GM10266 (cell line): ENCODE data around the gene SLC25A51.

Experiments used
- DNase-seq: peaks from one replicate; pipeline ENCODE4 v3.0.0; 2012; ENCODE audit errors: extremely low spot score
- CTCF ChIP-seq: IDR thresholded peaks from 2 replicates; pipeline ENCODE4 v1.5.1; 2012; ENCODE audit warnings: mild to moderate bottlenecking, low read depth; ENCODE audit not compliant: control insufficient read depth, insufficient read depth; ENCODE audit errors: missing control alignments

Gene SLC25A51

GRCh38 chr9:37927132-37927531, 23.2 kb upstream of the SLC25A51 start:
- TF ChIP-seq CTCF: no peak
- DNase-seq: no peak

GRCh38 chr9:37926737-37927118, 22.8 kb upstream of the SLC25A51 start:
- TF ChIP-seq CTCF: no peak

GRCh38 chr9:37925786-37926736, 22.1 kb upstream of the SLC25A51 start:
- no peak for TF ChIP-seq CTCF

More at GRCh38 chr9:37926737-37927118, 22.8 kb upstream of the SLC25A51 start:
- DNase-seq: no peak

GRCh38 chr9:37925006-37925405, 21.1 kb upstream of the SLC25A51 start:
- no peak for DNase-seq
- no peak for TF ChIP-seq CTCF

More at GRCh38 chr9:37925786-37926736, 22.1 kb upstream of the SLC25A51 start:
- no peak for DNase-seq

GRCh38 chr9:37924538-37924937, 20.6 kb upstream of the SLC25A51 start:
- no peak for TF ChIP-seq CTCF
- DNase-seq: no peak

GRCh38 chr9:37923796-37924427, 20.0 kb upstream of the SLC25A51 start:
- no peak for DNase-seq
- no peak for TF ChIP-seq CTCF
